Measurements from ENCODE around the gene HOGA1.
"Not testable (repeated sequence)": the region's sequence is repeated elsewhere in the genome, so short reads cannot be mapped to it uniquely, and the experiment has no call there.

The HOGA1 gene

DNA sequence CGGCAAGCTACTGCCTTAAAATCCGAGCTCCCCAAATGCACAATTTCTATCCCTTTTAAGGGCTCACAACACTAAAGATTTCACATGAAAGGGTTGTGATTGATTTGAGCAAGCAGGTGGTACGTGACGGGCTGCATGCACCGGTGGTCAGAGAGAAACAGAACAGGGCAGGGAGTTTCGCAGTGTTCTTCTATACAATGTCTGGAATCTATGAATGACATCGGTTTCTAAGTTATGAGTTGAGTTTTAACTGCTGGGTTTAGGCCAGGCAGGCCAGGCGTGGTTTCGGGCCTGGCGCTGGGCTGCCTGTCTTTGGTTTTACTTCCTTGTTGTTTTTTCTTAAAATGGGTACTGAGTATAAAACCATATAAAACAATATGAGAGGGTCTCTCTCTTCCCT lies 28.6 kb upstream of the HOGA1 start:
- DNase-seq, result not testable (repeated sequence)

DNA sequence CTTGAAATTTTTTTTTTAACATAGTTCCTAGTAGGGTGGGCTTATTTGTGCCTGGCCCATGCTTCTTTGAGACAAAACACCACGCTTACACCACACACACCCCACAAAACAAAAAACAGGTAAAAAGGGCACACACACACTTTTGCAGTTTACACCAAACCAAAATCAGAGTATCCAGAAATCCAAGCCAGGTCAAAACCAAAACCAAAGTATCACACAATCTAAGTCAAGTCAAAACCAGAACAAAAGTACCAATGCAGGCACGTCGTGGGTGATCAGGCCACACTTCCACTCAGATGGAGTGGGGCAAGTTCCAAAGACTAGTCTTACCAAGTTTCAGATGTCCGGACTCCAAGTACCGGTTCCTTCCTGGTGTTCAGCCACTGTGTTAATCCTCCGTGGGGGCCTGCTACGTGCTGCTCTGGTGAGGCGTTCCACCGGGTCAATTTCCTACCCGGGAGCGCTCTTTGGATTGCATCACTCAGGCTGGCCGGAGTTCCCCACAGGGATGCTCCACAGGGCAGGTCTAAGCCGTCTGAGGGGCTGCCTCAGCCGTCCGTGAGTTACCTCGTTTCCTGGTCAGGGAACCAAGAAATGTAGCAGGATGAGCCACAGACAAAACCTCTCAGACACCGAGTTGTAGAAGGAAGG lies 23.3 kb upstream of the HOGA1 start:
- DNase-seq, result not testable (repeated sequence)

DNA sequence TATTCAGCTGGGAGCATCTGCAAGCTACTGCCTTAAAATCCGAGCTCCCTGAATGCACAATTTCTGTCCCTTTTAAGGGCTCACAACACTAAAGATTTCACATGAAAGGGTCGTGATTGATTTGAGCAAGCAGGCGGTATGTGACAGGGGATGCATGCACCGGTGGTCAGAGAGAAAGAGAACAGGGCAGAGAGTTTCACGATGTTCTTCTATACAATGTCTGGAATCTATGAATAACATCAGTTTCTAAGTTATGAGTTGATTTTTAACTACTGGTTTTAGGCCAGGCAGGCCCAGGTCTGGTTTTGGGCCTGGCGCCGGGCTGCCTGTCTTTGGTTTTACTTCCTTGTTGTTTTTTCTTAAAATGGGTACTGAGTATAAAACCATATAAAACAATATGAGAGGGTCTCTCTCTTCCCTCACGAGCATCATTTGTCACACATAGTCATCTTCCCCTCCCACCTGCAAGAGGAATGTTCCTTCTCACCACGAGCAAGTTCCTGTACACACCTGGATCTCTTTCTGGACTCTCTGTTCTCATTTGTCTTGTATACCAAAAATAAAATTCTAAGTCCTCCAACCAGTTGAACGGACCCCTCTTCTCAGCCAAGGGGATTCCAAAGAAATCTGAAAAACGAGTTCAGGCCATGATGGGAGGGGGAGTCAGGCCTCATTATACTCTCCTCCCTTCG lies 22.7 kb upstream of the HOGA1 start:
- not testable (repeated sequence) for DNase-seq

DNA sequence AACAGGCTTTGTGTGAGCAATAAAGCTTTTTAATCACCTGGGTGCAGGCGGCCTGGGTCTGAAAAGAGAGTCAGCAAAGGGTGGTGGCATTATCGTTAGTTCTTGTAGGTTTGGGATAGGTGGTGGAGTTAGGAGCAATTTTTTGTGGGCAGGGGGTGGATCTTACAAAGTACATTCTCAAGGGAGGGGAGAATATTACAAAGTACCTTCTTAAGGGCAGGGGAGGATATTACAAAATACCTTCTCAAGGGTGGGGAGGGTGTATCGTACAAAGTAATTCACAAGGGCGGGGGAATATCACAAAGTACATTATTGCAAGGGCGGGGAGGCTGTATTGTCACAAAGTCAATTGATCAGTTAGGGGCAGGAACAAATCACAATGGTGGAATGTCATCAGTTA lies 21.9 kb upstream of the HOGA1 start:
- not testable (repeated sequence) for DNase-seq

DNA sequence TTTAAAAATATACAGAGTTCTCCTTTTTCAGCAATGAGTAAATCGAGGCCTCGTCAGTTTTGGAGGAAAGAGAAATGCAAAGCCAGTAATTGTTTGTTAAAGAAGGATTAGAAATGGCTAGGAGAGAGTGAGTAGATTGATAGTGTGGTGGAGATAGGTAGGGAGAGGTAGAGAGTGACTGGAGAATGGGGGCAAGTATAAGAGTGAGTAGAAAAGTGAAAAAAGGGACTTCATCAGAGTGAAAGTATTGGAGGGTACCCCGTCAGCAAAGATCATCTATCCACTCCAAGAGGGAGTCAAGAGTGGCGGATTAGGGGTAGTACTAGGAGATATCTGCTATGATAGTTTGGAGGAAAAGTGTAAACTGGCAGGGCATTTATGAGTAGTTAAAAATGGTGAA lies 20.9 kb upstream of the HOGA1 start:
- DNase-seq, result no peak

DNA sequence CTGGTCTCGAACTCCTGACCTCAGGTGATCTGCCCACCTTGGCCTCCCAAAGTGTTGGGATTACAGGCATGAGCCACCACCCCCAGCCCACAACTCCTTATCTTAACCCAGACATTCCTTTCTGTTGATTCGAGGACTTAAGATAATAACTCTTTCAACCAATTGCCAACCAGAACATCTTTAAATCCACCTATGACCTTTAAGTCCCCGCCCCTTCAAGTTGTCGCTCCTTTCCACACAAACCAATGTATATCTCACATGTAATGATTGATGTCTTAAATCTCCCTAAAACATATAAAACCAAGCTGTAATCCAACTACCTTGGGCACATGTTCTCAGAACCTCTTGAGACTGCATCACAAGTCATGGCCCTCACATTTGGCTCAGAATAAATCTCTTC lies 19.4 kb upstream of the HOGA1 start:
- no peak for DNase-seq

DNA sequence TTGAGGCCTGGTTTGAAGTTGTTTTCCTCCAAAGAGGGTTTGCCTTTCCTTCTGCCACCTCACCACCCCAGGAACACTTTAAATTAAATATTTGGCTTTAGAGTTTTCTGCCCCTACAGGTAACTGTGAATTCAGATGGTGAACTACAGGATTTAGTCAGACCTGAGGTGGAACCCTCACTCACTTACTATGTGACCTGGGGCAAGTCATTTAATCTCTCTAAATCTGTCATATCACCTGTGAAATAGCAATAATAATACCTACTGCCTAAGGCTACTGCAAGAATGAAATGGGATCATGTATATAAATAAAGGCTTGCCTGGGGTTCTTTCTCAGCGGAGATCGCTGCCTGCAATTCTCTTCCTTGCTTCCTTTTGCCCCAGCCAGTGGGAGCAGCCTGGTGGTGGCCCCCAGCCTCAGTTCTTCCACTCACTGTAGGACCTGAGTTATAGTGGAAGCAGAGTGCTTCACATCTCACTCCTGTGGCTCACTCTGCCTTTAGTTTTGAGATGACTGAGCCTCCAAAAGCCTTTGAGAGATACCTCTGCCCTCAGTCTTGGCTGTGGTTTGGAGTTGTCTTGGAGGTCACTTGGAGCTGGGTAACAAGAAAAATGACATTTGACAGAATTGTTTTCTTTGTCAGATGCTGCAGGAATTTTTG lies 17.7 kb upstream of the HOGA1 start:
- DNase-seq, result no peak

DNA sequence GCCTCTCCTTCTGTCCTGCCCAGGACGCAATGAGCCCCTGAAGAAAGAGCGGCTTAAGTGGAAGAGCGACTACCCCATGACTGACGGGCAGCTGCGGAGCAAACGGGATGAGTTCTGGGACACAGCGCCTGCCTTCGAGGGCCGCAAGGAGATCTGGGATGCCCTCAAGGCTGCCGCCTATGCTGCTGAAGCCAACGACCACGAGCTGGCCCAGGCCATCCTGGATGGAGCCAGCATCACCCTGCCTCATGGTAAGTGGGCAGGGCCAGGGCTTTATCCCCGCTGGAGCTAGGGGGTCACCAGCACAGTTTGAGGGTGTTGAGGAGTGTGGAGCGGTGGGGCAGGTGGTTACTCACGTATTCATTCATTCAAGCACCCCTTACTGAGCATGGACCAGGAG lies 16.3 kb upstream of the HOGA1 start:
- DNase-seq, result no peak

DNA sequence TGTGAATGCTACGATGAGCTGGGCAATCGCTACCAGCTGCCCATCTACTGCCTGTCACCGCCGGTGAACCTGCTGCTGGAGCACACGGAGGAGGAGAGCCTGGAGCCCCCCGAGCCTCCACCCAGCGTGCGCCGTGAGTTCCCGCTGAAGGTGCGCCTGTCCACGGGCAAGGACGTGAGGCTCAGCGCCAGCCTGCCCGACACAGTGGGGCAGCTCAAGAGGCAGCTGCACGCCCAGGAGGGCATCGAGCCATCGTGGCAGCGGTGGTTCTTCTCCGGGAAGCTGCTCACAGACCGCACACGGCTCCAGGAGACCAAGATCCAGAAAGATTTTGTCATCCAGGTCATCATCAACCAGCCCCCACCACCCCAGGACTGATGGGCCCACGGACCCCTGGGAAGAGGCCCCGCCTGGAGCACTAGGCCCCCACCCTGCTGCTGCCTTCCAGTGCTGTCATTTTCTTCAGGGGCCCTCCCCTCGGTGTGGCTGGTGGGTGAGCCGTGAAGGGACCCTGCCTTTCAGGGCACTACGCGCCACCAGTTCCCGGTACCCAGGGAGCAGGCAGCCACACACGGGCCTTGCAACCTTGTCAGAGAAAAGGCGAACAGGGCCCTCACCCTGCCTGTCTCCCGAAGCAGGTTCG lies 13.9 kb upstream of the HOGA1 start:
- no peak for DNase-seq

DNA sequence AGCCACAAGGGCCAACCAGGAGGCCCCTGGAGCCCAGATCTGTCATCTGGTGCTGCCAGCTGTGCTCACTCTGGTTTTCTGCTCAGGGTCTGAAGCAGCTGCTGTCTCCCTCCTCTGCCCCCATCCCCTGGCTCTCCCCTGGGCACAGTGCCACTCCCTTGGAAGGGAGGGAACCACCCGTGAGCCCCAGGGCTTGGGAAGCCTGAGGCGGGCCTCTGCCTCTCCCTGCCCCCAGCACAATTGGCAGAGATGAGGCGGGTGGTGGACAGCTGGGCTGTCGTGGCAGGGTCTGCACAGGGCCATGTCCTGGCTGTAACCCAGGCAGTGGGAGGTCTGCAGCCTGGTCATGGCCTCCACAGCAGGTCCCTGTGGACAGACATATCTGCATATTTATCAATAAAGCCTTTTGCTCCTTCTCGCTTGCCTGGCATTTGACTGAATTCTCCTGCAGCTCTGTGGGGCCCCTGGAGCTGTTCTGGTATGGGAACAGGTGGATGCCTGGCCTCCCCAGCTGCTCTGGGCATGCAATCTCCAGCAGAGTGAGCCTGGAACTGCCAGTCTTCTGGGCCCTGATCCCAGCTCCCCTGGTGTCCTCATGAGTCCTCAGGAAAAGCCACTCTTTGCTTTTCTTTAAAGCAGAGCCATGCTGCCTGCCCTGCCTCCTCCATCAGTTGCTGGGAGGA lies 13.3 kb upstream of the HOGA1 start:
- DNase-seq, result no peak

DNA sequence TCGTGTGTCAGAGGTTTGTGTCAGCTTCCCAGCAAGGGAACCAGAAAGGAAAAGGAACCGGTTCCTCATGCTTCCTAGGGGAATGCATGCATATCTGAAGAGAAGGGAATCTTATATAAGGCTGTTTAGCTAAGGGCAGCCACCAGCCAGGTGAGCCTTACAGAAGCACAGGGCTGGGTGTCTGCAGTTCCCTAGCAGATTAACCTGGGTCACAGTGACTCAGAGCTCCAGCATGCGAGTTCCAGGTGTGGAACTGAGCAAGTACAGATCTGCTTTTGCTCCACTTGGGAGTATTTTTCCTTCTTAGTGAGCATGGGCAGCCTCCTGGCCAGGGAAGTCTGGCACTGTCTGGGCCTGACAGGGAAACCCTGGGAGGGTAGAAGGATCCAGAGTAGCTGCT lies 12.6 kb upstream of the HOGA1 start:
- no peak for DNase-seq

DNA sequence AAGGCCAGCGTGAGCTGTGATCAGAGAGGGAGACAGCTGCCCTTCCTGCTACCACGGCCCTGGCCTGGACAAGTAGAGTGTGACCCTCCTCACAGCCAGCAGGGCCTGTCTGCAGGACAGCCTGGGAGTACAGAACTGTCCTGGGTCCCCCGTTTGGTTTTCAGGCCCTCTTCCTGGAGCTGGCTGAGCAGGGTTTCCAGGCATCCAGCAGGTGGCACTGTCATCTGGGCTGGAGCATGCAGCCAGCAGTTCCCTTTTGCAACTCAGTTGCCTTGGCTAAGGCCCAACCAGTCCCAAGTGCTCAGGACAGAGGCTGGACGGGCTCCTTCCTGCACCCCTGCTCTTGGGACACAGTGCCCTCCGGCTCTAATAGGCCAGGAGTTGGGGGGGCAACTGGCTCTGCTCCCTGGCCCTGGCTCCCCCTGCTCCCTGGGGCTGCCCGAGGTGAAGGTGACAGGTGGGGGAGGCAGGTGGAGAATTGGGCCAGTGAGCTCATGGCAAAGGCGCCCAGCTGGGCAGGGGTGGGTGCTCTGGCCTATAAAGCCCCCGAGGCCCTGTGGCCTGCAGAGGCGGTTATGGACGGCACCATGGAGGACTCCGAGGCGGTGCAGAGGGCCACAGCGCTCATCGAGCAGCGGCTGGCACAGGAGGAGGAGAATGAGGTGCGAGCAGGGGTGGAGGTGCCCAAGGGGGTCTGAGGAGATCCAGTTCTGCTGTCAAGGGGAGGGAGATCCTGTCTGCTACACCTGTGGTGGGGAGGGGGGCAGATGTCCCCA lies 11.8 kb upstream of the HOGA1 start, which contains the start of gene ANKRD2:
TSS of gene ANKRD2 (plus strand) at position 566 of the 776 bp plus-strand sequence. CDS start at position 576, 10 bp downstream.
- peak; percentile 69 for DNase-seq

DNA sequence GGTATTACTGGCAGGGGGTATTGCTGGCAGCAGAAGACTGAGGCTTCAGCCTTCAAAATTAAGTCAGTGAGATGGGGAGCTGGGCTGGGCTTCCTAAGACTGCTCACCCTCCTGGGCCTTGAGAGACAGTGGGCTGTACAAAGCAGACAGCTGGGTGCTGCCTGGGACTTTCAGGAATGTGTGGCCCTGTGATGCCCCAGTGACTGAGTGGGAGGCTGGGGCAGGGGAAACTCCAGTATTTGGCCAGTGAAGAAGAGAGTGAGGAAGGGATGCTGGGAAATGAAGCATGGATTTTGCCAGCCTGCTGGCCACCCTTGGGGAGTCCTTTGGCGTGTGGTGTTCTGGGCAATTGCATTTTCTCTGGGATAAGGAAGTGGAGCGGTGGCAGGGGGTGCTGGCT lies 11.2 kb upstream of the HOGA1 start:
- no peak for DNase-seq

DNA sequence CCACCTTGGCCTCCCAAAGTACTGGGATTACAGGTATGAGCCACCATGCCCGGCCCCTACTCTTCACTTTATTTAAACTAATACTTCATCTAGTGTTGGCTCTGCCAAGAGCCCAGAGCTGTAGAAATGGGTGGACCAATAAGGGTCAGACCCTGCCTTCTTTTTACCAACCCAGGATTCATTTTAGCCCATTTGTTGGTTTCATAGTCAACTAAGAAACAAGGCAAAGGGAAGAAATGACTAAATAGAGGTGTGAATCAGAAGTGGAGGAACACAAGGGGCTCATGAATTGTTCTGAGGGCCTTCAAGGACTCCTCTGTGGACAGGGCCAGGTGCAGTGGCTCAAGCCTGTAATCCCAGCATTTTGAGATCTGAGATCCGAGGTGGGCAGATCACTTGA lies 10.5 kb upstream of the HOGA1 start:
- DNase-seq, result no peak

DNA sequence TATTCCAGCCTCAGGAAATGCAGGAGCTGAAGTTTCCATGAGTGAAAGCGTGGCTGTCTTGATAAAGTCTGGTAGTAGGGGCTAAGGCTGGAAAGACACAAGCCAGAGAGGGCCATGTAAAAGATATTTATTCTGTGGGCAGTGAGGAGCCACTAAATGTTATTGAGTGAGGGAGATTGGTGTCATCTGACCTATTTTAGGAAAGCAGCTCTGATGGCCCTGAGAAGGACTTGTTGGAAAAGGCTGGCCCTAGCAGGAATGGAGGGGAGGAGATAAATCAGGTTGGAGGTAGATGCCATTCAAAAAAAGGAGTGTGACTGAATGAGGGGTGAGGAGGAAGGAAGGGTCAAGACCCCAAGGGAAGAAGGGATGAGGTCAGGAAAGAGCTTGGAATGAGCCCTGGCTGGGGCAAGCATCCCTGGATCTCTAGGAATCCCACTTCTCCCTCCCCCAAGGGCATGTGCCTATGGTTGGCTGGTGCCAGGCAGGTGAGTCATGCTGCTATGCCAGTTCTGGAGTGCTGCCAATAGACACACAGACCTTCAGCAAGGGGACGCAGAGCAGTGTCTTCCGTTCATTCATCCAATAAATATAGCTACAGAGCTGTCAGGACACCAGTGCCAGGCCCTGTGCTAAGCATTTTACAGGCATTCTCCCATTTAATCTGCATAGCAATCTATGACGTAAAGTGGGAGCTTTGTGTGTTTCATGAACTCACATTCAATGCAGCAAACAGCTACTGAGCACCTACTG lies 9.6 kb upstream of the HOGA1 start:
- peak; percentile 35 for DNase-seq

DNA sequence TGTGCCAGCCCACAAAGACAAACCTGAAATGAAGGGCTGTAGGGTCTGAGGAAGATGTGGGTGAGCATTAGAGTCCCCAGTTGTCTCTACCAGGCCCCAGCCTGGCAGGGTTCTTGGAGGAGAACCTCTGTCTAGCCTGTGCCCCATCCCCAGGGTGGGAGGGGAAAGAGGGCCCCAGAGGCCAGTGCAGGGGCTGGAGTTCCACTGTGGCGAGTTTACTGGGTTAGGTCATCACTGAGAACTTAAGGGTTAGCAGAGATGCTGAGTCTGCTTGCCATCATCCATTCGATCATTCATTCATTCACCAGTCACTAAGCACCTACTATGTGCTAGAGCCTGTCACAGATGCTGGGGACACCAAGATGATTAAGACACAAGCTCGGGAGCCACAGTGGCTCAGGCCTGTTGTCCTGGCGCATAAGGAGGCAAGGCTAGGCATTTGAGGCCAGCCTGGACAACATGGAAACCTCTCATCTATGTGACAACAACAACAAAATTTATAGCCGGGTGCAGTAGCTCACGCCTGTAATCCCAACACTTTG lies 9.0 kb upstream of the HOGA1 start:
- no peak for DNase-seq

DNA sequence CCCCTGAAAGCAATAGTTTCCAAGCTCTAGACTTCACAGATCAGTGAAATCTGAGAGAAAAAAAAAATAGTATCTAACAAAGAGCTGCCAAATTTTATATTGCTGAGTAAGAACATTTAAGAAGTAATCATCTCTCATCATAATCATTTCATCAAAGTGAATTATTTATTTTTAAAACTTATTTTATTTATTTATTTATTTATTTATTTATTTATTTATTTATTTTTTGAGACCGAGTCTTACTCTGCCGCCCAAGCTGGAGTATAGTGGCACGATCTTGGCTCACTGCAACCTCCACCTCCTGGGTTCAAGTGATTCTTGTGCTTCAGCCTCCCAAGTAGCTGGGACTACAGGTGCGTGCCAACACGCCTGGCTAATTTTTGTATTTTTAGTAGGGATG lies 7.7 kb upstream of the HOGA1 start:
- not testable (repeated sequence) for DNase-seq

DNA sequence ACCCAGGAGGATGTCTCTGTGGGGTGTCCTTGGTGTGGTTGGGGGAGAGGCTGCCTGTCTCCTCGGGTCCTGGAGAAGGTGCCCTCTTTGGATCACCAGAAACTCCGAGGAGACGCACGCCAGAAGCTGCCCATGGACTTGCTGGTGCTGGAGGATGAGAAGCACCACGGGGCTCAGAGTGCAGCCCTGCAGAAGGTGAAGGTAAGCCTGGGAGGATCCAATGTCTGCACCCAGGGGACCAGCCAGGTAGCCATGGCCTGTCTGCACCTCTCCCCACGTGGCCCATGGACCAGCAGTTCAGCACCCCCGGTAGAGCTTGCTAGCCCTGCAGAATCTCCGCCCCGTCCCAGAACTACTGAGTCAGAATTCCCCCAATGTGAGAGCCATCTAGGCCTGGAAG lies 6.5 kb upstream of the HOGA1 start:
- no peak for DNase-seq

DNA sequence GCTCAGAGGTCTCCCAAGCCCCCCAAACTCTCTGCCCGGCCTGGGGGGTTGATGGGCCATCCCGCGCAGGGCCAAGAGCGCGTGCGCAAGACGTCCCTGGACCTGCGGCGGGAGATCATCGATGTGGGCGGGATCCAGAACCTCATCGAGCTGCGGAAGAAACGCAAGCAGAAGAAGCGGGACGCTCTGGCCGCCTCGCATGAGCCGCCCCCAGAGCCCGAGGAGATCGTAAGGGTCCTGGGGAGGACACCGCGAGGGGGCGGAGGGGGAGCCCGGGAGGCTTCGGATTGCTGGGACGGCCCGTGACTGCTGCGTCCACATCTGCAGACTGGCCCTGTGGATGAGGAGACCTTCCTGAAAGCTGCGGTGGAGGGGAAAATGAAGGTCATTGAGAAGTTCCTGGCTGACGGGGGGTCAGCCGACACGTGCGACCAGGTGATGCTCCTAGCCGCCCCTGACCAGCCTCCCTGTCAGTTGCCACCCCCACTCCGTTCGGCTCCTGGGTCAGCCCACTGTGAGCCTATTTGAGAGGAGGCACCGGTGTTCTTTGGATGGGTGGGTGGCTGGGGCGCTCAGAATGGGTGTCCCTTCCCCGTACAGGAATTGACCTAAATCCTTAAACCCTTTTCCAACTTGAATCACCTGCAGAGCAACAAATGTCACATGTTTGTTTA lies 5.9 kb upstream of the HOGA1 start:
- no peak for DNase-seq

Data from HCEC 1CT (cell line).